ENCODE measurements around the gene TNP1.

TNP1 gene

GRCh38 chr2:216859944-216860343, at the start of gene TNP1:
TNP1 (minus strand) TSS chr2:216860064; CDS start chr2:216860034, 30 bp downstream.
- ATAC-seq (ENCODE audit: insufficient read depth, low read depth) (no peak), DNase-seq (no peak)
- H2AFZ ChIP-seq (ENCODE audit: low read depth, low read length): no peak within 1 kb of the TSS
- H3K4me2 ChIP-seq (ENCODE audit: insufficient read depth, low read length): no peak within 1 kb of the TSS
- no peak within 1 kb of the TSS for H3K27ac ChIP-seq (ENCODE audit: low read length)
- peaks cover 3% of the 10 kb centered on the region; the same call in 1 of the 2 replicates for H3K4me1 ChIP-seq (ENCODE audit: insufficient read depth, low read length)
- H4K20me1 ChIP-seq (ENCODE audit: insufficient read depth, low read length): no peaks in the 10 kb centered on the region
- H3K9me3 ChIP-seq (ENCODE audit: insufficient read depth, low read length, severe bottlenecking): no peaks in the 10 kb centered on the region
- no peak within 1 kb of the TSS for H3K9ac ChIP-seq (ENCODE audit: low read depth, low read length)
- no peak for TF ChIP-seq EZH2 (IDR thresholded peaks at IDR 0.05; ENCODE audit: borderline replicate concordance, low read depth, low read length, severe bottlenecking)
- TF ChIP-seq CTCF (IDR thresholded peaks at IDR 0.05; ENCODE audit: borderline replicate concordance, extremely low read depth, low read length, poor library complexity, severe bottlenecking): no peak
- no peaks in the 10 kb centered on the region for H3K36me3 ChIP-seq (ENCODE audit: insufficient read depth, low read length)
- H3K27me3 ChIP-seq (ENCODE audit: insufficient read depth, low read length, poor library complexity): no peaks in the 10 kb centered on the region
- H3K79me2 ChIP-seq (ENCODE audit: insufficient read depth, low read length): no peaks in the 10 kb centered on the region
- H3K4me3 ChIP-seq (ENCODE audit: low read depth in 1 of 2, low read length in 2 of 2): no peak within 1 kb of the TSS

GRCh38 chr2:216908300-216908699, 48.4 kb upstream of the TNP1 start:
- no peaks in the 10 kb centered on the region for H3K4me1 ChIP-seq (ENCODE audit: insufficient read depth, low read length)
- H3K27ac ChIP-seq (ENCODE audit: low read length): no peak overlapping the region
- H3K9ac ChIP-seq (ENCODE audit: low read depth, low read length): no peak overlapping the region
- peaks cover 3% of the 10 kb centered on the region for H3K27me3 ChIP-seq (ENCODE audit: insufficient read depth, low read length, poor library complexity)
- ATAC-seq (ENCODE audit: insufficient read depth, low read depth) (no peak), DNase-seq (no peak)
- no peak overlapping the region for H2AFZ ChIP-seq (ENCODE audit: low read depth, low read length)
- no peaks in the 10 kb centered on the region for H3K36me3 ChIP-seq (ENCODE audit: insufficient read depth, low read length)
- no peak overlapping the region for H3K4me3 ChIP-seq (ENCODE audit: low read depth in 1 of 2, low read length in 2 of 2)
- no peaks in the 10 kb centered on the region for H3K9me3 ChIP-seq (ENCODE audit: insufficient read depth, low read length, severe bottlenecking)
- H3K4me2 ChIP-seq (ENCODE audit: insufficient read depth, low read length): no peak overlapping the region
- no peaks in the 10 kb centered on the region for H3K79me2 ChIP-seq (ENCODE audit: insufficient read depth, low read length)
- no peaks in the 10 kb centered on the region for H4K20me1 ChIP-seq (ENCODE audit: insufficient read depth, low read length)
- TF ChIP-seq EZH2 (IDR thresholded peaks at IDR 0.05; ENCODE audit: borderline replicate concordance, low read depth, low read length, severe bottlenecking): no peak
- TF ChIP-seq CTCF (IDR thresholded peaks at IDR 0.05; ENCODE audit: borderline replicate concordance, extremely low read depth, low read length, poor library complexity, severe bottlenecking): no peak

- Histone ChIP-seq H3K4me1 (ENCODE audit: insufficient read depth, low read length) (no peaks in the 10 kb centered on the region), H2AFZ (ENCODE audit: low read depth, low read length) (no peak overlapping the region), H3K27ac (ENCODE audit: low read length) (no peak overlapping the region), H3K4me2 (ENCODE audit: insufficient read depth, low read length) (no peak overlapping the region), H4K20me1 (ENCODE audit: insufficient read depth, low read length) (no peaks in the 10 kb centered on the region), H3K36me3 (ENCODE audit: insufficient read depth, low read length) (no peaks in the 10 kb centered on the region), H3K79me2 (ENCODE audit: insufficient read depth, low read length) (no peaks in the 10 kb centered on the region), H3K9ac (ENCODE audit: low read depth, low read length) (no peak overlapping the region), H3K4me3 (ENCODE audit: low read depth in 1 of 2, low read length in 2 of 2) (no peak overlapping the region), H3K9me3 (ENCODE audit: insufficient read depth, low read length, severe bottlenecking) (no peaks in the 10 kb centered on the region), H3K27me3 (ENCODE audit: insufficient read depth, low read length, poor library complexity) (peaks cover 3% of the 10 kb centered on the region)
- TF ChIP-seq EZH2 (IDR thresholded peaks at IDR 0.05; ENCODE audit: borderline replicate concordance, low read depth, low read length, severe bottlenecking) (no peak), CTCF (IDR thresholded peaks at IDR 0.05; ENCODE audit: borderline replicate concordance, extremely low read depth, low read length, poor library complexity, severe bottlenecking) (peak; percentile 24)
- peak; percentile 48; the same call in 2 of the 3 replicates for ATAC-seq (ENCODE audit: insufficient read depth, low read depth)
- no peak for DNase-seq
Measured at GRCh38 chr2:216905649-216906329, 45.9 kb upstream of the TNP1 start.
